ENCODE measurements around the gene RRP8. TPM values are rescaled to one million over a fixed set of nuclear protein-coding genes. Genes with fewer than 3 reads are reported as not detected.

The RRP8 gene
- total RNA-seq, 1 donor from 2014 or later, result 16.2 TPM

DNA sequence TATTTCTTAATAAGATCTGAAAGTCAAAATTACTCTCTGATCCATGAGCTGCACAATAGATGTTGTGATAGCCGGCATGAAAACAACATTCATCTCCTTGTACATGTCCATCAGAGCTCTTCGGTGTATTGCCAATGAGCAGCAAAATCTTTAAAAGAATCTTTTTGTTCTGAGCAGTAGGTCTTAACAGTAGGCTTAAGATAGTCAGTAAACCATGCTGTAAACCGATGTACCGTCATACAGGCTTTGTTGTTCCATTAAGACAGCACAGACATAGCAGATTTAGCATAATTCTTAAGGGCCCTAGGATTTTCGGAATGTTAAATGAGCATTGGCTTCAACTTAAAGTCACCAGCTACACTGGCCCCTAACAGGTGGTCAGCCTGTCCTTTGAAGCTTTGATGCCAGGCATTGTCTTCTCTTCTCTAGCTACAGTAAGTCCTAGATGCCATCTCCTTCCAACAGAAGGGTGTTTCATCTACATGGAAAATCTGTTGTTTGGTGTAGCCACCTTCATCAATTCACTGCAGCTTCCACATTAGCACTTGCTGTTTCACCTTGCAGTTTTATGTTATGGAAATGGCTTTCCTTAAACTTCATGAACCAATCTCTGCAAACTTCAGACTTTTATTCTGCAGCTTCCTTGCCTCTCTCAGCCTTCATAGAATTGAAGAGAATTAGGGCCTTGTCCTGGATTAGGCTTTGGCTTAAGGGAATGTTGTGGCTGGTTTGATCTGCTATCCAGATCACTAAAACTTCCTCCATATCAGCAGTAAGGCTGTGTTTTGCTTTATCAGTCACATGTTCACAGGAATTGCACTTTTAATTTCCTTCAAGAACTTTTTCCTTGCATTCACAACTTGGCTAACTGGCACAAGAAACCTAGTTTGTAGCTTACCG is 28.4 kb downstream of the RRP8 start:
- TF ChIP-seq, protein P1, sequence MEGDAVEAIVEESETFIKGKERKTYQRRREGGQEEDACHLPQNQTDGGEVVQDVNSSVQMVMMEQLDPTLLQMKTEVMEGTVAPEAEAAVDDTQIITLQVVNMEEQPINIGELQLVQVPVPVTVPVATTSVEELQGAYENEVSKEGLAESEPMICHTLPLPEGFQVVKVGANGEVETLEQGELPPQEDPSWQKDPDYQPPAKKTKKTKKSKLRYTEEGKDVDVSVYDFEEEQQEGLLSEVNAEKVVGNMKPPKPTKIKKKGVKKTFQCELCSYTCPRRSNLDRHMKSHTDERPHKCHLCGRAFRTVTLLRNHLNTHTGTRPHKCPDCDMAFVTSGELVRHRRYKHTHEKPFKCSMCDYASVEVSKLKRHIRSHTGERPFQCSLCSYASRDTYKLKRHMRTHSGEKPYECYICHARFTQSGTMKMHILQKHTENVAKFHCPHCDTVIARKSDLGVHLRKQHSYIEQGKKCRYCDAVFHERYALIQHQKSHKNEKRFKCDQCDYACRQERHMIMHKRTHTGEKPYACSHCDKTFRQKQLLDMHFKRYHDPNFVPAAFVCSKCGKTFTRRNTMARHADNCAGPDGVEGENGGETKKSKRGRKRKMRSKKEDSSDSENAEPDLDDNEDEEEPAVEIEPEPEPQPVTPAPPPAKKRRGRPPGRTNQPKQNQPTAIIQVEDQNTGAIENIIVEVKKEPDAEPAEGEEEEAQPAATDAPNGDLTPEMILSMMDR (IDR thresholded peaks at IDR 0.05; ENCODE audit: partially characterized antibody, unreplicated experiment), result no peak
- Mint-ChIP-seq H3K27ac (ENCODE audit: unreplicated experiment) (no peak overlapping the region), H3K4me1 (ENCODE audit: low read depth, unreplicated experiment) (peaks cover 1% of the 10 kb centered on the region), H3K9me3 (ENCODE audit: unreplicated experiment) (peaks cover 5% of the 10 kb centered on the region), H3K36me3 (ENCODE audit: unreplicated experiment) (no peaks in the 10 kb centered on the region), H3K4me3 (ENCODE audit: unreplicated experiment) (no peak overlapping the region), H3K27me3 (ENCODE audit: unreplicated experiment) (no peaks in the 10 kb centered on the region)
- no peak for DNase-seq

- Mint-ChIP-seq H3K27ac (ENCODE audit: unreplicated experiment) (no peak overlapping the region), H3K36me3 (ENCODE audit: unreplicated experiment) (no peaks in the 10 kb centered on the region), H3K4me3 (ENCODE audit: unreplicated experiment) (no peak overlapping the region), H3K9me3 (ENCODE audit: unreplicated experiment) (peaks cover 5% of the 10 kb centered on the region), H3K4me1 (ENCODE audit: low read depth, unreplicated experiment) (peaks cover 1% of the 10 kb centered on the region), H3K27me3 (ENCODE audit: unreplicated experiment) (peaks cover 6% of the 10 kb centered on the region)
- TF ChIP-seq, protein P1 (IDR thresholded peaks at IDR 0.05; ENCODE audit: partially characterized antibody, unreplicated experiment), result no peak
- no peak for DNase-seq
These were observed 31.2 kb downstream of the RRP8 start for GRCh38 chr11:6572215-6572614.

DNA sequence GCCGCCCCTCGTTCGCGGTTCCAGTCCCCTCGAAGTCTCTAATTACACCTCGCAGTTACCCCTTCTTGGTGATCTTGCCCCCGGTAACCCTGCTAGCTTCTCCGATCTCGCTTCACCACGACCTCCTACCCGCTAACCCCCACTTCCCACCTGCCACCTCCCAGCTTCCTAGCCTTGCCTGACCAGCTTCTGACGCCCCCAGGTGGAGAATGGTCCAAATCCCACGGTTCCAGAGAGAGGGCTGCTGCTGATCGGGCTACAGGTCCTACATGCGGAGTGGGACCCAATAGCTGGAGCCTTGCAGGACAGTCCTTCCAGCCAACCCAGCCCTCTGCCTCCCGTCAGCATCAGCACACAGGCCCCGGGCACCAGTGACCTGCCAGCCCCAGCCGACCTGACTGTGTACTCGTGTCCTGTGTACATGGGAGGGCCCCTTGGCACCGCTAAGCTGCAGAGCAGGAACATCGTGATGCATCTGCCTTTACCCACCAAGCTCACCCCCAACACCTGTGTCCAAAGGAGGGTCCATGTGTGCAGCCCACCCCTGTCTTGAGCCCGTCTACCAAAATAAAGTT is 31.9 kb downstream of the RRP8 start:
- H3K4me3 Mint-ChIP-seq (ENCODE audit: unreplicated experiment), result no peak overlapping the region
- peaks cover 6% of the 10 kb centered on the region for H3K27me3 Mint-ChIP-seq (ENCODE audit: unreplicated experiment)
- TF ChIP-seq, protein P1 (IDR thresholded peaks at IDR 0.05; ENCODE audit: partially characterized antibody, unreplicated experiment), result no peak
- H3K27ac Mint-ChIP-seq (ENCODE audit: unreplicated experiment), result peak overlapping the region; percentile 44
- H3K9me3 Mint-ChIP-seq (ENCODE audit: unreplicated experiment), result peaks cover 6% of the 10 kb centered on the region
- H3K36me3 Mint-ChIP-seq (ENCODE audit: unreplicated experiment), result no peaks in the 10 kb centered on the region
- peaks cover under 1% of the 10 kb centered on the region for H3K4me1 Mint-ChIP-seq (ENCODE audit: low read depth, unreplicated experiment)
- no peak for DNase-seq

- no peak overlapping the region for H3K27ac Mint-ChIP-seq (ENCODE audit: unreplicated experiment)
- DNase-seq, result no peak
- H3K9me3 Mint-ChIP-seq (ENCODE audit: unreplicated experiment), result peaks cover 6% of the 10 kb centered on the region
- TF ChIP-seq, protein P1 (IDR thresholded peaks at IDR 0.05; ENCODE audit: partially characterized antibody, unreplicated experiment), result no peak
- no peak overlapping the region for H3K4me3 Mint-ChIP-seq (ENCODE audit: unreplicated experiment)
- peaks cover 6% of the 10 kb centered on the region for H3K27me3 Mint-ChIP-seq (ENCODE audit: unreplicated experiment)
- H3K4me1 Mint-ChIP-seq (ENCODE audit: low read depth, unreplicated experiment), result no peaks in the 10 kb centered on the region
- no peaks in the 10 kb centered on the region for H3K36me3 Mint-ChIP-seq (ENCODE audit: unreplicated experiment)
These were observed 32.6 kb downstream of the RRP8 start for GRCh38 chr11:6570691-6571427.

Data from glutamatergic neuron (in vitro differentiated cells).